Transverse colon (tissue), 3 donors: ENCODE results near the gene PIM2.

Source experiments
- CTCF ChIP-seq, 5 experiments: fragments of 200-600 bp in 3 of 5; fragments of 450-650 bp in 2 of 5; sonication (generic) in 3 of 5; IDR thresholded peaks; 1 replicate in 2 of 5; 2 replicates in 3 of 5; pipeline ENCODE4 v1.5.1; 2016 to 2017; ENCODE audit warnings: antibody characterized with exemption in 5 of 5, inconsistent platforms in 3 of 5, mild to moderate bottlenecking in 2 of 5, moderate library complexity in 1 of 5
- EP300 ChIP-seq: sonication (generic); formaldehyde crosslinking; IDR thresholded peaks from one replicate; pipeline ENCODE4 v1.6.1; 2017; ENCODE audit warnings: antibody characterized with exemption, low read depth

GRCh38 chrX:48914593-48915493 lies 4.0 kb downstream of the PIM2 start:
- TF ChIP-seq CTCF (IDR thresholded peaks at IDR 0.05) (no peak), EP300 (no peak)
